Measurements from ENCODE around the gene MRPL34. TPM values are rescaled to one million over a fixed set of nuclear protein-coding genes. Genes with fewer than 3 reads are reported as not detected.
A peak's percentile ranks its signal among the peaks of the same experiment; 100 is the strongest.

Gene MRPL34
- total RNA-seq, 1 donor from 2014 or later, result 47.7 TPM

- DNase-seq (ENCODE audit: low spot score in 2 of 2, unreplicated experiment in 2 of 2), result no peak
- peaks cover 2% of the 10 kb centered on the region for H3K27me3 Mint-ChIP-seq (ENCODE audit: low read depth)
- H3K9me3 Mint-ChIP-seq, result no peaks in the 10 kb centered on the region
- H3K4me3 Mint-ChIP-seq, result no peak overlapping the region
- no peaks in the 10 kb centered on the region for H3K36me3 Mint-ChIP-seq
- H3K4me1 Mint-ChIP-seq, result peaks cover 6% of the 10 kb centered on the region
- no peak for TF ChIP-seq CTCF (IDR thresholded peaks at IDR 0.05; ENCODE audit: unreplicated experiment)
- peak overlapping the region; percentile 25 for H3K27ac Mint-ChIP-seq
Observed at GRCh38 chr19:17262557-17262956, 43.1 kb upstream of the MRPL34 start.

- peaks cover 8% of the 10 kb centered on the region for H3K4me1 Mint-ChIP-seq
- H3K9me3 Mint-ChIP-seq, result no peaks in the 10 kb centered on the region
- DNase-seq (ENCODE audit: low spot score in 2 of 2, unreplicated experiment in 2 of 2), result no peak
- no peak overlapping the region for H3K4me3 Mint-ChIP-seq
- TF ChIP-seq CTCF (IDR thresholded peaks at IDR 0.05; ENCODE audit: unreplicated experiment), result no peak
- H3K27me3 Mint-ChIP-seq (ENCODE audit: low read depth), result peaks cover 2% of the 10 kb centered on the region
- H3K36me3 Mint-ChIP-seq, result no peaks in the 10 kb centered on the region
- no peak overlapping the region for H3K27ac Mint-ChIP-seq
Observed at GRCh38 chr19:17263712-17264640, 41.7 kb upstream of the MRPL34 start.

- Mint-ChIP-seq H3K36me3 (no peaks in the 10 kb centered on the region), H3K4me3 (no peak within 1 kb of the TSS), H3K27ac (no peak within 1 kb of the TSS), H3K27me3 (ENCODE audit: low read depth) (peaks cover 2% of the 10 kb centered on the region), H3K4me1 (peaks cover 8% of the 10 kb centered on the region), H3K9me3 (no peaks in the 10 kb centered on the region)
- no peak for TF ChIP-seq CTCF (IDR thresholded peaks at IDR 0.05; ENCODE audit: unreplicated experiment)
- no peak for DNase-seq (ENCODE audit: low spot score in 2 of 2, unreplicated experiment in 2 of 2)
Observed at GRCh38 chr19:17264641-17264979, 41.1 kb upstream of the MRPL34 start, which contains the start of gene USHBP1. Gene USHBP1 (minus strand): TSS chr19:17264745. CDS start chr19:17264299, 446 bp downstream.

- H3K9me3 Mint-ChIP-seq, result no peaks in the 10 kb centered on the region
- H3K36me3 Mint-ChIP-seq, result peaks cover 4% of the 10 kb centered on the region
- H3K4me1 Mint-ChIP-seq, result peaks cover 8% of the 10 kb centered on the region
- TF ChIP-seq CTCF (IDR thresholded peaks at IDR 0.05; ENCODE audit: unreplicated experiment), result no peak
- H3K27ac Mint-ChIP-seq, result no peak overlapping the region
- H3K27me3 Mint-ChIP-seq (ENCODE audit: low read depth), result no peaks in the 10 kb centered on the region
- no peak overlapping the region for H3K4me3 Mint-ChIP-seq
- DNase-seq (ENCODE audit: low spot score in 2 of 2, unreplicated experiment in 2 of 2), result no peak
Observed at GRCh38 chr19:17266026-17266425, 39.6 kb upstream of the MRPL34 start.

- H3K9me3 Mint-ChIP-seq, result no peaks in the 10 kb centered on the region
- no peak for TF ChIP-seq CTCF (IDR thresholded peaks at IDR 0.05; ENCODE audit: unreplicated experiment)
- H3K4me3 Mint-ChIP-seq, result peak overlapping the region; percentile 89
- H3K36me3 Mint-ChIP-seq, result peaks cover 8% of the 10 kb centered on the region
- H3K4me1 Mint-ChIP-seq, result peaks cover 8% of the 10 kb centered on the region
- peak overlapping the region; percentile 85 for H3K27ac Mint-ChIP-seq
- DNase-seq (ENCODE audit: low spot score in 2 of 2, unreplicated experiment in 2 of 2), result no peak
- no peaks in the 10 kb centered on the region for H3K27me3 Mint-ChIP-seq (ENCODE audit: low read depth)
Observed at GRCh38 chr19:17266589-17266974, 39.1 kb upstream of the MRPL34 start.

Measured in mesothelial cell of epicardium (in vitro differentiated cells).